Measurements from ENCODE around the gene LYRM4. TPM values are rescaled to one million over a fixed set of nuclear protein-coding genes. Genes with fewer than 3 reads are reported as not detected.

LYRM4 gene
- total and polyA plus RNA-seq, 9 of the 15 experiments (the other 6 are each of a cell fraction or from before 2014, with no cell fraction given), result 24.2 to 69.4 (median 41.8) TPM

DNA sequence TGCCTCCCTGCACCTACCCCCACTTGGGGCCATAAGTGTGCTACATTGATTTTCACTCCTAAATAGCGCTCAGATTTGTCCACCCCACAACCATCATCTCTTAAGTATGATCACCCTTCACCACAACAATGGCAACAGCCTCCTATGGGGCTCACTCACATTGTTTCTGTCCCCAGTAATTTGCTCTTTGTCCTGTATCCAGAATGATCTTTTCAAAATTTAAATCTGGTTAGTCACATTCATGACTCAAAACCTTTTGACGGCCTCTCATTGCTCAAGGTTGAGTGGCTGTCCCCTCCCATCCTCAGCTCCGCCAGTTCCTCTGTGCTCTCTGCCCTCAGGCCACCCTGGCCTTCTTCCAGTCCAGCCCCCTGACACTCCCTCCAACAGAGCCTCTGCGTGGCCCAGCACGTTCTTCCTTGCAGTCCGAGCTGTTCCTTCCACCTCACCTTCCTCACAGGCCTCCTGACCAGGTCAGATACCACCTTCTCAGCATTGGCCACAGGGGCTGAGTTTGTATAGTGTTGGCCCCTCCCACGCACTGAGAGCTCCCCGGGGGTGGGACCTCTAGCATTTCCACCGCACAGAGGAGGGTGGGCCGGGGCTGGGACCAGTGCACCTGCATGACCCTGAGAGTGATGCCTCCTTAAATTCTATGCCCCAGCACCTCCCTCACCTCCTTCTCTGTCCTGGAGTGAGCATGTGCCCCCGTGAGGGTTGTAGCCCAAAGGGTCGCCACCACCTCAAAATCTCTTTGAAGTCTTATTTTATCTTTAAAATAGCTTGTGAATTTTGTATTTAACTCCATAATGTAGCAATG is 178.1 kb downstream of the LYRM4 start (continued):
- TF ChIP-seq, protein P1, sequence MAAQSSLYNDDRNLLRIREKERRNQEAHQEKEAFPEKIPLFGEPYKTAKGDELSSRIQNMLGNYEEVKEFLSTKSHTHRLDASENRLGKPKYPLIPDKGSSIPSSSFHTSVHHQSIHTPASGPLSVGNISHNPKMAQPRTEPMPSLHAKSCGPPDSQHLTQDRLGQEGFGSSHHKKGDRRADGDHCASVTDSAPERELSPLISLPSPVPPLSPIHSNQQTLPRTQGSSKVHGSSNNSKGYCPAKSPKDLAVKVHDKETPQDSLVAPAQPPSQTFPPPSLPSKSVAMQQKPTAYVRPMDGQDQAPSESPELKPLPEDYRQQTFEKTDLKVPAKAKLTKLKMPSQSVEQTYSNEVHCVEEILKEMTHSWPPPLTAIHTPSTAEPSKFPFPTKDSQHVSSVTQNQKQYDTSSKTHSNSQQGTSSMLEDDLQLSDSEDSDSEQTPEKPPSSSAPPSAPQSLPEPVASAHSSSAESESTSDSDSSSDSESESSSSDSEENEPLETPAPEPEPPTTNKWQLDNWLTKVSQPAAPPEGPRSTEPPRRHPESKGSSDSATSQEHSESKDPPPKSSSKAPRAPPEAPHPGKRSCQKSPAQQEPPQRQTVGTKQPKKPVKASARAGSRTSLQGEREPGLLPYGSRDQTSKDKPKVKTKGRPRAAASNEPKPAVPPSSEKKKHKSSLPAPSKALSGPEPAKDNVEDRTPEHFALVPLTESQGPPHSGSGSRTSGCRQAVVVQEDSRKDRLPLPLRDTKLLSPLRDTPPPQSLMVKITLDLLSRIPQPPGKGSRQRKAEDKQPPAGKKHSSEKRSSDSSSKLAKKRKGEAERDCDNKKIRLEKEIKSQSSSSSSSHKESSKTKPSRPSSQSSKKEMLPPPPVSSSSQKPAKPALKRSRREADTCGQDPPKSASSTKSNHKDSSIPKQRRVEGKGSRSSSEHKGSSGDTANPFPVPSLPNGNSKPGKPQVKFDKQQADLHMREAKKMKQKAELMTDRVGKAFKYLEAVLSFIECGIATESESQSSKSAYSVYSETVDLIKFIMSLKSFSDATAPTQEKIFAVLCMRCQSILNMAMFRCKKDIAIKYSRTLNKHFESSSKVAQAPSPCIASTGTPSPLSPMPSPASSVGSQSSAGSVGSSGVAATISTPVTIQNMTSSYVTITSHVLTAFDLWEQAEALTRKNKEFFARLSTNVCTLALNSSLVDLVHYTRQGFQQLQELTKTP (IDR thresholded peaks at IDR 0.05; ENCODE audit: low read depth in 1 of 2, partially characterized antibody in 2 of 2), result no peak
- no peak for TF ChIP-seq POLR3G (IDR thresholded peaks at IDR 0.05; ENCODE audit: extremely low read depth, insufficient read length, insufficient replicate concordance)
- TF ChIP-seq ZNF41 (CRISPR knock-in tag; conservative IDR thresholded peaks at IDR 0.05), result no peak
- TF ChIP-seq, protein P2, sequence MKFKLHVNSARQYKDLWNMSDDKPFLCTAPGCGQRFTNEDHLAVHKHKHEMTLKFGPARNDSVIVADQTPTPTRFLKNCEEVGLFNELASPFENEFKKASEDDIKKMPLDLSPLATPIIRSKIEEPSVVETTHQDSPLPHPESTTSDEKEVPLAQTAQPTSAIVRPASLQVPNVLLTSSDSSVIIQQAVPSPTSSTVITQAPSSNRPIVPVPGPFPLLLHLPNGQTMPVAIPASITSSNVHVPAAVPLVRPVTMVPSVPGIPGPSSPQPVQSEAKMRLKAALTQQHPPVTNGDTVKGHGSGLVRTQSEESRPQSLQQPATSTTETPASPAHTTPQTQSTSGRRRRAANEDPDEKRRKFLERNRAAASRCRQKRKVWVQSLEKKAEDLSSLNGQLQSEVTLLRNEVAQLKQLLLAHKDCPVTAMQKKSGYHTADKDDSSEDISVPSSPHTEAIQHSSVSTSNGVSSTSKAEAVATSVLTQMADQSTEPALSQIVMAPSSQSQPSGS (CRISPR knock-in tag; IDR thresholded peaks at IDR 0.05), result no peak
- TF ChIP-seq NELFE (IDR thresholded peaks at IDR 0.05; ENCODE audit: insufficient read depth, insufficient read length), result no peak
- TF ChIP-seq, protein P3, sequence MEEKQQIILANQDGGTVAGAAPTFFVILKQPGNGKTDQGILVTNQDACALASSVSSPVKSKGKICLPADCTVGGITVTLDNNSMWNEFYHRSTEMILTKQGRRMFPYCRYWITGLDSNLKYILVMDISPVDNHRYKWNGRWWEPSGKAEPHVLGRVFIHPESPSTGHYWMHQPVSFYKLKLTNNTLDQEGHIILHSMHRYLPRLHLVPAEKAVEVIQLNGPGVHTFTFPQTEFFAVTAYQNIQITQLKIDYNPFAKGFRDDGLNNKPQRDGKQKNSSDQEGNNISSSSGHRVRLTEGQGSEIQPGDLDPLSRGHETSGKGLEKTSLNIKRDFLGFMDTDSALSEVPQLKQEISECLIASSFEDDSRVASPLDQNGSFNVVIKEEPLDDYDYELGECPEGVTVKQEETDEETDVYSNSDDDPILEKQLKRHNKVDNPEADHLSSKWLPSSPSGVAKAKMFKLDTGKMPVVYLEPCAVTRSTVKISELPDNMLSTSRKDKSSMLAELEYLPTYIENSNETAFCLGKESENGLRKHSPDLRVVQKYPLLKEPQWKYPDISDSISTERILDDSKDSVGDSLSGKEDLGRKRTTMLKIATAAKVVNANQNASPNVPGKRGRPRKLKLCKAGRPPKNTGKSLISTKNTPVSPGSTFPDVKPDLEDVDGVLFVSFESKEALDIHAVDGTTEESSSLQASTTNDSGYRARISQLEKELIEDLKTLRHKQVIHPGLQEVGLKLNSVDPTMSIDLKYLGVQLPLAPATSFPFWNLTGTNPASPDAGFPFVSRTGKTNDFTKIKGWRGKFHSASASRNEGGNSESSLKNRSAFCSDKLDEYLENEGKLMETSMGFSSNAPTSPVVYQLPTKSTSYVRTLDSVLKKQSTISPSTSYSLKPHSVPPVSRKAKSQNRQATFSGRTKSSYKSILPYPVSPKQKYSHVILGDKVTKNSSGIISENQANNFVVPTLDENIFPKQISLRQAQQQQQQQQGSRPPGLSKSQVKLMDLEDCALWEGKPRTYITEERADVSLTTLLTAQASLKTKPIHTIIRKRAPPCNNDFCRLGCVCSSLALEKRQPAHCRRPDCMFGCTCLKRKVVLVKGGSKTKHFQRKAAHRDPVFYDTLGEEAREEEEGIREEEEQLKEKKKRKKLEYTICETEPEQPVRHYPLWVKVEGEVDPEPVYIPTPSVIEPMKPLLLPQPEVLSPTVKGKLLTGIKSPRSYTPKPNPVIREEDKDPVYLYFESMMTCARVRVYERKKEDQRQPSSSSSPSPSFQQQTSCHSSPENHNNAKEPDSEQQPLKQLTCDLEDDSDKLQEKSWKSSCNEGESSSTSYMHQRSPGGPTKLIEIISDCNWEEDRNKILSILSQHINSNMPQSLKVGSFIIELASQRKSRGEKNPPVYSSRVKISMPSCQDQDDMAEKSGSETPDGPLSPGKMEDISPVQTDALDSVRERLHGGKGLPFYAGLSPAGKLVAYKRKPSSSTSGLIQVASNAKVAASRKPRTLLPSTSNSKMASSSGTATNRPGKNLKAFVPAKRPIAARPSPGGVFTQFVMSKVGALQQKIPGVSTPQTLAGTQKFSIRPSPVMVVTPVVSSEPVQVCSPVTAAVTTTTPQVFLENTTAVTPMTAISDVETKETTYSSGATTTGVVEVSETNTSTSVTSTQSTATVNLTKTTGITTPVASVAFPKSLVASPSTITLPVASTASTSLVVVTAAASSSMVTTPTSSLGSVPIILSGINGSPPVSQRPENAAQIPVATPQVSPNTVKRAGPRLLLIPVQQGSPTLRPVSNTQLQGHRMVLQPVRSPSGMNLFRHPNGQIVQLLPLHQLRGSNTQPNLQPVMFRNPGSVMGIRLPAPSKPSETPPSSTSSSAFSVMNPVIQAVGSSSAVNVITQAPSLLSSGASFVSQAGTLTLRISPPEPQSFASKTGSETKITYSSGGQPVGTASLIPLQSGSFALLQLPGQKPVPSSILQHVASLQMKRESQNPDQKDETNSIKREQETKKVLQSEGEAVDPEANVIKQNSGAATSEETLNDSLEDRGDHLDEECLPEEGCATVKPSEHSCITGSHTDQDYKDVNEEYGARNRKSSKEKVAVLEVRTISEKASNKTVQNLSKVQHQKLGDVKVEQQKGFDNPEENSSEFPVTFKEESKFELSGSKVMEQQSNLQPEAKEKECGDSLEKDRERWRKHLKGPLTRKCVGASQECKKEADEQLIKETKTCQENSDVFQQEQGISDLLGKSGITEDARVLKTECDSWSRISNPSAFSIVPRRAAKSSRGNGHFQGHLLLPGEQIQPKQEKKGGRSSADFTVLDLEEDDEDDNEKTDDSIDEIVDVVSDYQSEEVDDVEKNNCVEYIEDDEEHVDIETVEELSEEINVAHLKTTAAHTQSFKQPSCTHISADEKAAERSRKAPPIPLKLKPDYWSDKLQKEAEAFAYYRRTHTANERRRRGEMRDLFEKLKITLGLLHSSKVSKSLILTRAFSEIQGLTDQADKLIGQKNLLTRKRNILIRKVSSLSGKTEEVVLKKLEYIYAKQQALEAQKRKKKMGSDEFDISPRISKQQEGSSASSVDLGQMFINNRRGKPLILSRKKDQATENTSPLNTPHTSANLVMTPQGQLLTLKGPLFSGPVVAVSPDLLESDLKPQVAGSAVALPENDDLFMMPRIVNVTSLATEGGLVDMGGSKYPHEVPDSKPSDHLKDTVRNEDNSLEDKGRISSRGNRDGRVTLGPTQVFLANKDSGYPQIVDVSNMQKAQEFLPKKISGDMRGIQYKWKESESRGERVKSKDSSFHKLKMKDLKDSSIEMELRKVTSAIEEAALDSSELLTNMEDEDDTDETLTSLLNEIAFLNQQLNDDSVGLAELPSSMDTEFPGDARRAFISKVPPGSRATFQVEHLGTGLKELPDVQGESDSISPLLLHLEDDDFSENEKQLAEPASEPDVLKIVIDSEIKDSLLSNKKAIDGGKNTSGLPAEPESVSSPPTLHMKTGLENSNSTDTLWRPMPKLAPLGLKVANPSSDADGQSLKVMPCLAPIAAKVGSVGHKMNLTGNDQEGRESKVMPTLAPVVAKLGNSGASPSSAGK (IDR thresholded peaks at IDR 0.05), result no peak
- TF ChIP-seq TOE1 (IDR thresholded peaks at IDR 0.05; ENCODE audit: borderline replicate concordance), result no peak
- no peak for TF ChIP-seq TOE1 (CRISPR knock-in tag; IDR thresholded peaks at IDR 0.05; ENCODE audit: borderline replicate concordance, low read depth)
- TF ChIP-seq DDX20 (tag; IDR thresholded peaks at IDR 0.05; ENCODE audit: low read depth), result no peak

Data from K562 (cell line).